ENCODE measurements around the gene CD226. TPM values are rescaled to one million over a fixed set of nuclear protein-coding genes. Genes with fewer than 3 reads are reported as not detected.
"Not testable (repeated sequence)": the region's sequence is repeated elsewhere in the genome, so short reads cannot be mapped to it uniquely, and the experiment has no call there.

The CD226 gene
- total RNA-seq, 1 donor from 2014 or later: 134 TPM

DNA sequence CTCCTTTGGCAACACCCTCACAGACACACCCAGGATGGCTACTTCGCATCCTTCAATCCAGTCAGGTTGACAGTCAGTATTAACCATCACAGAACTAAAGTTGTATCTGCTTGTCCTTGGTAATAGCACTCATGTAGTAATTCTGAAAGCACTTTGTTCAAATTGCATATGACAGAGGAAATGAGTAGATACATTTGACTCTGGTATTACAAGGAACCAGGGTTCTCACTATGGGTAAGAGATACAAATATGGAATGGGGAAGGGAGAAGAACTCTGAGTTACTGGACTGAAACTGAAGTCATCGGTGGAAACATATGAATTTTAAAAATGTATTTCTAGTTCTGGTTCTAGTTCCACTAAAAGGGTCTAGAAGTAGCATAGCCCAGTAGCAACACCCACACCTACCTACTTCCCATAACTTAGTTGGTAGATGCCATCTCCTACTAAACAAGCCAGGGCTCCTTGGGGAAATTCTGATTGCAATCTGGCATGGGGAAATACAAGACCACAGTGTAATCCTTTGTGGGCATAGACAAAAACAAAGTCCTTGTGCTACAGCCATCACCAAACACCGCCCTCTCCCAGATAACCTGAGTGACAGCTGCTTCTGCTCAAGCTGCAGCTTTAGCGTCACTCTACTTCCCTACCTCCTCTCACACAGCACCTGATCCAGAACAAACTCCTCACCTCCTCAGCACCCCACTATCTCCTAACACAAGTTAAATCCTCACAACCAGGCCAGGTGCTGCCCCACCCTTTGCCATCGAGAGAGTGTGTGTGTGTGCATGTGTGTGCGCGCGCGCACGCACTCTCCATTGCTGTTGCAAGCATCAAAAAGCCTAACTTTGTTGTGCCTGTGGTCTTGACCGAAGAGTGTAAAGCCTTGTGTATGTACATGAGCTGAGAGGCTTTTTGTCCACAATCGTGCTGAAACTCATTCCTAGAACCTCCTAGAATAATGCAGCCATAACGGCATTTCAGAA lies 31.4 kb upstream of the CD226 start:
- intact Hi-C loops (cut with micrococcal nuclease): loop anchor here (1.0 to 5.0 kb wide), 4 partner anchors 22 to 93 kb away; no protein-coding TSS in a partner anchor
- H3K4me3 Mint-ChIP-seq: peak overlapping the region; percentile 40
- peaks cover 26% of the 10 kb centered on the region for H3K9me3 Mint-ChIP-seq
- H3K36me3 Mint-ChIP-seq (ENCODE audit: low read depth): peaks cover 26% of the 10 kb centered on the region
- no peak for DNase-seq (ENCODE audit: low spot score)
- no peaks in the 10 kb centered on the region for H3K27me3 Mint-ChIP-seq (ENCODE audit: insufficient read depth)
- H3K4me1 Mint-ChIP-seq (ENCODE audit: low read depth): peaks cover 50% of the 10 kb centered on the region
- H3K27ac Mint-ChIP-seq: peak overlapping the region; percentile 74

- peaks cover 22% of the 10 kb centered on the region for H3K4me1 Mint-ChIP-seq (ENCODE audit: low read depth)
- not testable (repeated sequence) for H3K27me3 Mint-ChIP-seq (ENCODE audit: insufficient read depth); H3K4me3 Mint-ChIP-seq; H3K27ac Mint-ChIP-seq; DNase-seq (ENCODE audit: low spot score)
- peaks cover 32% of the 10 kb centered on the region for H3K36me3 Mint-ChIP-seq (ENCODE audit: low read depth)
- peaks cover 43% of the 10 kb centered on the region for H3K9me3 Mint-ChIP-seq
- intact Hi-C loops (cut with micrococcal nuclease): loop anchor here (5.0 kb wide), 1 partner anchor 97 kb away; no protein-coding TSS in a partner anchor
Measured at GRCh38 chr18:69975294-69975693, 27.6 kb upstream of the CD226 start.

DNA sequence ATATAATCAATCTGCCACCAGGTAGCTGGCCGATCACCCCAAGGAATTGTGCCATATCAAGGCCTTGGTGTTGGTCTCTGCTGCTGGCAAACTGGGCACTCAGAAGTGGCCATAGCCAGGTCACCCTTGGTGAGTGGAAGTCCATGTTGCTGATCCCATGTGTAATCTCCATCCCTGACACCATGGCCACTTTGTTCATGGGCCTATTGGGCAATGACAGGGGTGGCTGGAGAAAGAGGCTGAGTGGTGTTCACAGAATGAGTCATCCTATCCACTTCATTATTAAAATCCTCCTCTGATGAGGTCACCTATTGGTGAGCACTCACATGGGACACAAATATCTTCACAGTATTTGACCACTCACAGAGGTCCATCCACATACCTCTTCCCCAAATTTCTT lies 26.7 kb upstream of the CD226 start:
- Mint-ChIP-seq H3K9me3 (peaks cover 43% of the 10 kb centered on the region), H3K4me3 (no peak overlapping the region), H3K4me1 (ENCODE audit: low read depth) (peaks cover 13% of the 10 kb centered on the region), H3K27me3 (ENCODE audit: insufficient read depth) (no peaks in the 10 kb centered on the region), H3K36me3 (ENCODE audit: low read depth) (peaks cover 30% of the 10 kb centered on the region), H3K27ac (no peak overlapping the region)
- intact Hi-C loops (cut with micrococcal nuclease): no loop called here
- DNase-seq (ENCODE audit: low spot score): no peak

DNA sequence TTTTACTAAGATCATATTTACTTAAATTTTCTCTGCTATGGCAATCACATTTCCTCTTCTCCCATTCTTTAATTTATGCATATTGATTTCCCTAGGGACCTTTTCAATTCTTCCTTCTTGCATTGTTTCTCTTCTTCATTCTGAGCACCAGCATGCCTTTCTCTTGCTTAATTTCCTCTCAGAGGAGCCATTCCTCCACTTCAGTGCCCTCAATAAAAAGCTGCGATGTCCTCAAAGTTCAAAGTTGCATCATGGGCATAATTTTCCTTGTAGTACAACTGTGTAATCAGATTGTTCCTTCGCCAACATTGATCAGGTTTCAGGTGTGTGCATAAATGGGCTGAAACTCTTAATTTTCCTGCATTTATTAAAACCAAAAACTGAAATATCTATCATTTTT lies 21.8 kb upstream of the CD226 start:
- intact Hi-C loops (cut with micrococcal nuclease): no loop called here
- H3K36me3 Mint-ChIP-seq (ENCODE audit: low read depth): peaks cover 11% of the 10 kb centered on the region
- H3K27me3 Mint-ChIP-seq (ENCODE audit: insufficient read depth): no peaks in the 10 kb centered on the region
- H3K9me3 Mint-ChIP-seq: peaks cover 17% of the 10 kb centered on the region
- H3K4me1 Mint-ChIP-seq (ENCODE audit: low read depth): peaks cover 23% of the 10 kb centered on the region
- H3K27ac Mint-ChIP-seq: no peak overlapping the region
- DNase-seq (ENCODE audit: low spot score): no peak
- no peak overlapping the region for H3K4me3 Mint-ChIP-seq

DNA sequence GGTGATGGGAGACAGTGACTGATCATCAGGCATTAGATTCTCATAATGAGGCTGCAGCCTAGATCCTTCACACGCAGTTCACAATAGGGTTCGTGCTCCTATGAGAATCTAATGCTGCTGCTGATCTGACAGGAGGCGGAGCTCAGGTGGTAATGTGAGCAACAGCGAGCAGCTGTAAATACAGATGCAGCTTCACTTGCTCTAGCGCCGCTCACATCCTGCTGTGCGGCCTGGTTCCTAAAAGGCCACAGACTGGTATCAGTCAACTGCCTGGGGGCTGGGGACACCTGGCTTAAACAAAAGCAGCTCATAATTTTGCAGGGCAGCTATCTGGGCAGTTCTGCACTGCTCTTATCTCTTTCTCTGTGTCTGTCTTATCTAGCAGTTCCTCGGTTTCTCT lies 20.4 kb upstream of the CD226 start:
- Mint-ChIP-seq H3K4me3 (no peak overlapping the region), H3K36me3 (ENCODE audit: low read depth) (peaks cover 13% of the 10 kb centered on the region), H3K27me3 (ENCODE audit: insufficient read depth) (no peaks in the 10 kb centered on the region), H3K4me1 (ENCODE audit: low read depth) (peaks cover 23% of the 10 kb centered on the region), H3K9me3 (peaks cover 15% of the 10 kb centered on the region), H3K27ac (peak overlapping the region; percentile 5)
- no peak for DNase-seq (ENCODE audit: low spot score)
- intact Hi-C loops (cut with micrococcal nuclease): no loop called here

- no peak for DNase-seq (ENCODE audit: low spot score)
- Mint-ChIP-seq H3K27ac (no peak overlapping the region), H3K4me3 (no peak overlapping the region), H3K4me1 (ENCODE audit: low read depth) (peaks cover 17% of the 10 kb centered on the region), H3K36me3 (ENCODE audit: low read depth) (peaks cover 5% of the 10 kb centered on the region), H3K9me3 (peaks cover 4% of the 10 kb centered on the region), H3K27me3 (ENCODE audit: insufficient read depth) (peaks cover 1% of the 10 kb centered on the region)
- intact Hi-C loops (cut with micrococcal nuclease): no loop called here
Measured at GRCh38 chr18:69963196-69963595, 15.5 kb upstream of the CD226 start.

- no peak for DNase-seq (ENCODE audit: low spot score)
- H3K36me3 Mint-ChIP-seq (ENCODE audit: low read depth): peaks cover 5% of the 10 kb centered on the region
- H3K27me3 Mint-ChIP-seq (ENCODE audit: insufficient read depth): peaks cover 1% of the 10 kb centered on the region
- H3K4me3 Mint-ChIP-seq: no peak overlapping the region
- H3K4me1 Mint-ChIP-seq (ENCODE audit: low read depth): peaks cover 2% of the 10 kb centered on the region
- peaks cover 4% of the 10 kb centered on the region for H3K9me3 Mint-ChIP-seq
- H3K27ac Mint-ChIP-seq: no peak overlapping the region
- intact Hi-C loops (cut with micrococcal nuclease): no loop called here
Measured at GRCh38 chr18:69961718-69962117, 14.0 kb upstream of the CD226 start.

DNA sequence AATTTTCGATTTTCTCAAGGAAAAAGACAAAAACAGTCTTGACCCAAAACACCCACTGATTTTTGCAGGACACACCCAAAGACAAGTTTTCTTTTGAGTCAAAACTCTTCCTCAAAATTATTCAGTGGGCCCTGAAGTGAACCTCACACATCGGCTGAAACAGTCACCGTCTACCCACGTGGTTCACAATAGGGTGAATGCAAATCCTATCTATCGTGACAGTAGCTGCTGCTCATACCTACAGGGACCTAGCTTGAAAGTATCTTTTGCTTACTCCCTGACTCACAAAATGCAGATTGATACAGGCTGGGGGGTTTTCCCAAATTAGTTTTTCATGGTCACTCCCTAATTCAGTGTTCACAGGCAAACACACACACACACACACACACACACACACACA lies 10.7 kb upstream of the CD226 start:
- H3K27ac Mint-ChIP-seq: no peak overlapping the region
- intact Hi-C loops (cut with micrococcal nuclease): loop anchor here (5.0 kb wide), 1 partner anchor 249 kb away; the partner anchor contains the start of gene RTTN

GRCh38 chr18:69957747-69958146 lies 10.1 kb upstream of the CD226 start:
- Mint-ChIP-seq H3K27me3 (ENCODE audit: insufficient read depth) (peaks cover 1% of the 10 kb centered on the region), H3K27ac (no peak overlapping the region), H3K4me3 (no peak overlapping the region), H3K4me1 (ENCODE audit: low read depth) (peaks cover 20% of the 10 kb centered on the region), H3K36me3 (ENCODE audit: low read depth) (peaks cover 10% of the 10 kb centered on the region), H3K9me3 (peaks cover 3% of the 10 kb centered on the region)
- no peak for DNase-seq (ENCODE audit: low spot score)
- intact Hi-C loops (cut with micrococcal nuclease): loop anchor here (1.0 to 5.0 kb wide), 6 partner anchors 8 to 250 kb away; partner anchors contain the start of gene RTTN

More for the DNA sequence above, 10.7 kb upstream of the CD226 start:
- DNase-seq (ENCODE audit: low spot score): no peak
- H3K4me1 Mint-ChIP-seq (ENCODE audit: low read depth): peaks cover 16% of the 10 kb centered on the region
- H3K36me3 Mint-ChIP-seq (ENCODE audit: low read depth): peaks cover 7% of the 10 kb centered on the region
- peaks cover 3% of the 10 kb centered on the region for H3K9me3 Mint-ChIP-seq
- H3K27me3 Mint-ChIP-seq (ENCODE audit: insufficient read depth): peaks cover 1% of the 10 kb centered on the region
- no peak overlapping the region for H3K4me3 Mint-ChIP-seq

GRCh38 chr18:69956665-69957620 lies 9.3 kb upstream of the CD226 start:
- Mint-ChIP-seq H3K4me1 (ENCODE audit: low read depth) (peaks cover 22% of the 10 kb centered on the region), H3K4me3 (no peak overlapping the region), H3K36me3 (ENCODE audit: low read depth) (peaks cover 12% of the 10 kb centered on the region), H3K27ac (no peak overlapping the region), H3K27me3 (ENCODE audit: insufficient read depth) (peaks cover 1% of the 10 kb centered on the region), H3K9me3 (peaks cover 5% of the 10 kb centered on the region)
- DNase-seq (ENCODE audit: low spot score): no peak
- intact Hi-C loops (cut with micrococcal nuclease): loop anchor here (1.0 to 5.0 kb wide), 7 partner anchors 8 to 250 kb away; partner anchors contain the start of gene RTTN

- no peak overlapping the region for H3K27ac Mint-ChIP-seq
- no peaks in the 10 kb centered on the region for H3K27me3 Mint-ChIP-seq (ENCODE audit: insufficient read depth)
- no peak for DNase-seq (ENCODE audit: low spot score)
- no peak overlapping the region for H3K4me3 Mint-ChIP-seq
- H3K9me3 Mint-ChIP-seq: peaks cover 6% of the 10 kb centered on the region
- H3K36me3 Mint-ChIP-seq (ENCODE audit: low read depth): peaks cover 19% of the 10 kb centered on the region
- intact Hi-C loops (cut with micrococcal nuclease): loop anchor here (1.0 to 5.0 kb wide), 2 partner anchors 70 to 251 kb away; partner anchors contain the start of gene RTTN
- peaks cover 30% of the 10 kb centered on the region for H3K4me1 Mint-ChIP-seq (ENCODE audit: low read depth)
Measured at GRCh38 chr18:69956057-69956456, 8.4 kb upstream of the CD226 start.

GRCh38 chr18:69954719-69955480 lies 7.2 kb upstream of the CD226 start:
- Mint-ChIP-seq H3K27me3 (ENCODE audit: insufficient read depth) (no peaks in the 10 kb centered on the region), H3K4me3 (no peak overlapping the region), H3K36me3 (ENCODE audit: low read depth) (peaks cover 19% of the 10 kb centered on the region), H3K27ac (peak overlapping the region; percentile 93), H3K4me1 (ENCODE audit: low read depth) (peaks cover 30% of the 10 kb centered on the region), H3K9me3 (peaks cover 6% of the 10 kb centered on the region)
- no peak for DNase-seq (ENCODE audit: low spot score)
- intact Hi-C loops (cut with micrococcal nuclease): loop anchor here (5.0 kb wide), 1 partner anchor 252 kb away; the partner anchor contains the start of gene RTTN
